ENCODE measurements around the gene KLKB1.

Gene KLKB1

GRCh38 chr4:186227221-186227620 is at the start of gene KLKB1:
KLKB1 (plus strand) TSS chr4:186227507; CDS start chr4:186228196, 689 bp downstream.
- no peak within 1 kb of the TSS for H3K4me3 ChIP-seq (ENCODE audit: low read depth, low read length)
- no peak for TF ChIP-seq CTCF (conservative IDR thresholded peaks at IDR 0.05; ENCODE audit: low read depth, low read length)
- peak; percentile 77 for DNase-seq (ENCODE audit: low read depth)

GRCh38 chr4:186188107-186188506 is 39.2 kb upstream of the KLKB1 start:
- no peak for TF ChIP-seq CTCF (conservative IDR thresholded peaks at IDR 0.05; ENCODE audit: low read depth, low read length)
- DNase-seq (ENCODE audit: low read depth), result no peak

GRCh38 chr4:186189656-186190055 is 37.7 kb upstream of the KLKB1 start:
- no peak for DNase-seq (ENCODE audit: low read depth)
- no peak overlapping the region for H3K4me3 ChIP-seq (ENCODE audit: low read depth, low read length)
- no peak for TF ChIP-seq CTCF (conservative IDR thresholded peaks at IDR 0.05; ENCODE audit: low read depth, low read length)

More at GRCh38 chr4:186188107-186188506, 39.2 kb upstream of the KLKB1 start:
- H3K4me3 ChIP-seq (ENCODE audit: low read depth, low read length), result no peak overlapping the region

GRCh38 chr4:186190581-186191199 is 36.6 kb upstream of the KLKB1 start:
- TF ChIP-seq CTCF (conservative IDR thresholded peaks at IDR 0.05; ENCODE audit: low read depth, low read length), result peak; percentile 8
- H3K4me3 ChIP-seq (ENCODE audit: low read depth, low read length), result peak overlapping the region; percentile 78
- DNase-seq (ENCODE audit: low read depth), result peak; percentile 27

- DNase-seq (ENCODE audit: low read depth), result peak; percentile 76
- peak; percentile 4 for TF ChIP-seq CTCF (conservative IDR thresholded peaks at IDR 0.05; ENCODE audit: low read depth, low read length)
- peak within 1 kb of the TSS; percentile 78 for H3K4me3 ChIP-seq (ENCODE audit: low read depth, low read length)
Measured at GRCh38 chr4:186191200-186192065, 35.9 kb upstream of the KLKB1 start, which contains the start of gene CYP4V2. CYP4V2 (plus strand) TSS chr4:186191567; CDS start chr4:186191824, 257 bp downstream.

GRCh38 chr4:186192066-186192612 is 35.2 kb upstream of the KLKB1 start:
- peak; percentile 52 for DNase-seq (ENCODE audit: low read depth)

More at GRCh38 chr4:186192066-186192612, 35.2 kb upstream of the KLKB1 start:
- H3K4me3 ChIP-seq (ENCODE audit: low read depth, low read length), result peak overlapping the region; percentile 78
- no peak for TF ChIP-seq CTCF (conservative IDR thresholded peaks at IDR 0.05; ENCODE audit: low read depth, low read length)
